Activated CD8-positive, alpha-beta T cell treated with anti-CD3 and anti-CD28 coated beads for 36 hours (primary cell): Measurements from ENCODE around the gene IQGAP1. TPM values are rescaled to one million over a fixed set of nuclear protein-coding genes. Genes with fewer than 3 reads are reported as not detected.
"Not testable (repeated sequence)": the region's sequence is repeated elsewhere in the genome, so short reads cannot be mapped to it uniquely, and the experiment has no call there.

ENCODE experiments used
- ATAC-seq: fragments of 200-7000 bp; cut with Tn5 transposase; one replicate; pipeline ENCODE4 v1.10.0; 2021; ENCODE audit warnings: mild to moderate bottlenecking, moderate library complexity
- CTCF ChIA-PET: fragments of 350-600 bp; sonication (Branson Sonifier 250); formaldehyde crosslinking; loops from one replicate; lab custom pipeline; 2021; ENCODE audit warnings: antibody characterized with exemption; lab: Charles Lee
- POLR2A ChIA-PET: fragments of 350-600 bp; sonication (Branson Sonifier 250); formaldehyde crosslinking; loops from one replicate; lab custom pipeline; 2021; ENCODE audit warnings: antibody characterized with exemption; lab: Charles Lee
- DNase-seq: peaks from one replicate; pipeline ENCODE4 v3.0.0-alpha.2; 2020
- H3K27ac Mint-ChIP-seq: one replicate; pipeline ENCODE4 v1.8.0; 2021; ENCODE audit warnings: mild to moderate bottlenecking, mixed read lengths
- H3K27me3 Mint-ChIP-seq: one replicate; pipeline ENCODE4 v1.8.0; 2021; ENCODE audit warnings: mixed read lengths
- H3K36me3 Mint-ChIP-seq: one replicate; pipeline ENCODE4 v1.8.0; 2021; ENCODE audit warnings: low read depth, mixed read lengths
- H3K4me1 Mint-ChIP-seq: one replicate; pipeline ENCODE4 v1.8.0; 2021; ENCODE audit warnings: low read depth, mixed read lengths
- H3K4me3 Mint-ChIP-seq: one replicate; pipeline ENCODE4 v1.8.0; 2021; ENCODE audit warnings: mild to moderate bottlenecking, moderate library complexity, mixed read lengths
- H3K9me3 Mint-ChIP-seq: one replicate; pipeline ENCODE4 v1.8.0; 2021; ENCODE audit warnings: mixed read lengths
- CTCF ChIP-seq: fragments of 200-600 bp; IDR thresholded peaks from one replicate; pipeline ENCODE4 v1.8.0; 2022; ENCODE audit warnings: antibody characterized with exemption, mild to moderate bottlenecking
- intact Hi-C: fragments of 100-400 bp; cut with micrococcal nuclease; formaldehyde crosslinking; loops from one replicate; pipeline ENCODE4 v1.10.0; 2022
- total RNA-seq, 2 experiments: library from RNA; stranded (reverse); gene quantifications; one replicate each; pipeline ENCODE4 v1.2.3, GENCODE V29; 2021

The IQGAP1 gene
- total RNA-seq, 2 experiments from 2014 or later: 148 to 155 TPM

GRCh38 chr15:90500171-90500570 lies 112.1 kb downstream of the IQGAP1 start:
- POLR2A ChIA-PET: no interaction called here
- Mint-ChIP-seq H3K27ac (no peak overlapping the region), H3K9me3 (no peaks in the 10 kb centered on the region), H3K4me1 (no peaks in the 10 kb centered on the region), H3K36me3 (peaks cover 30% of the 10 kb centered on the region), H3K4me3 (no peak overlapping the region), H3K27me3 (no peaks in the 10 kb centered on the region)
- CTCF ChIA-PET: interaction anchor here (1.6 to 4.8 kb wide), 6 partner anchors 13 to 207 kb away, joined by 3 to 21 read pairs (median 6); no protein-coding TSS in a partner anchor
- ATAC-seq: no peak
- DNase-seq: no peak
- no peak for TF ChIP-seq CTCF
- intact Hi-C loops: no loop called here

- Mint-ChIP-seq H3K27me3 (no peaks in the 10 kb centered on the region), H3K9me3 (no peaks in the 10 kb centered on the region), H3K4me3 (no peak overlapping the region), H3K27ac (no peak overlapping the region), H3K36me3 (peaks cover 22% of the 10 kb centered on the region), H3K4me1 (no peaks in the 10 kb centered on the region)
- no peak for TF ChIP-seq CTCF
- ATAC-seq (no peak), DNase-seq (no peak)
- CTCF ChIA-PET: no interaction called here
- POLR2A ChIA-PET: interaction anchor here (0.9 kb wide), 1 partner anchor 16 kb away, joined by 3 read pairs; no protein-coding TSS in a partner anchor
- intact Hi-C loops: no loop called here
These were observed 113.9 kb downstream of the IQGAP1 start for GRCh38 chr15:90501898-90502297.

GRCh38 chr15:90510781-90511180 lies 122.7 kb downstream of the IQGAP1 start:
- H3K36me3 Mint-ChIP-seq: not testable (repeated sequence)
- peak overlapping the region; percentile 60 for H3K27ac Mint-ChIP-seq

GRCh38 chr15:90511211-90511618 lies 123.2 kb downstream of the IQGAP1 start:
- DNase-seq: peak; percentile 53
- Mint-ChIP-seq H3K4me3 (peak overlapping the region; percentile 62), H3K27ac (peak overlapping the region; percentile 60)
- CTCF ChIA-PET: interaction anchor here (0.9 to 3.3 kb wide), 5 partner anchors 13 to 218 kb away, joined by 3 to 16 read pairs (median 3); no protein-coding TSS in a partner anchor
- H3K9me3 Mint-ChIP-seq, H3K4me1 Mint-ChIP-seq, H3K27me3 Mint-ChIP-seq, H3K36me3 Mint-ChIP-seq: not testable (repeated sequence)
- intact Hi-C loops: loop anchor here (5.0 kb wide), 1 partner anchor 51 kb away; no protein-coding TSS in a partner anchor
- ATAC-seq: peak; percentile 47
- POLR2A ChIA-PET: interaction anchor here (0.9 kb wide), 1 partner anchor 150 kb away, joined by 3 read pairs; no protein-coding TSS in a partner anchor

More at GRCh38 chr15:90510781-90511180, 122.7 kb downstream of the IQGAP1 start:
- peak; percentile 17 for ATAC-seq
- intact Hi-C loops: loop anchor here (5.0 kb wide), 1 partner anchor 52 kb away; no protein-coding TSS in a partner anchor
- not testable (repeated sequence) for H3K27me3 Mint-ChIP-seq, H3K4me1 Mint-ChIP-seq, H3K9me3 Mint-ChIP-seq, DNase-seq
- ChIA-PET POLR2A (interaction anchor here (0.7 to 1.0 kb wide), 3 partner anchors 12 to 149 kb away, joined by 3 read pairs; no protein-coding TSS in a partner anchor), CTCF (interaction anchor here (0.9 to 3.3 kb wide), 3 partner anchors 13 to 191 kb away, joined by 3 to 16 read pairs (median 4); no protein-coding TSS in a partner anchor)
- peak overlapping the region; percentile 62 for H3K4me3 Mint-ChIP-seq

GRCh38 chr15:90512276-90512675 lies 124.2 kb downstream of the IQGAP1 start:
- intact Hi-C loops: loop anchor here (5.0 kb wide), 1 partner anchor 50 kb away; no protein-coding TSS in a partner anchor
- H3K9me3 Mint-ChIP-seq: peaks cover 3% of the 10 kb centered on the region
- no peak for DNase-seq
- H3K4me3 Mint-ChIP-seq: no peak overlapping the region
- ChIA-PET POLR2A (no interaction called here), CTCF (interaction anchor here (0.7 to 3.3 kb wide), 6 partner anchors 9 to 374 kb away, joined by 3 to 16 read pairs (median 4); no protein-coding TSS in a partner anchor)
- no peaks in the 10 kb centered on the region for H3K27me3 Mint-ChIP-seq
- no peak for ATAC-seq
- peaks cover 3% of the 10 kb centered on the region for H3K36me3 Mint-ChIP-seq
- TF ChIP-seq CTCF: no peak
- peaks cover 11% of the 10 kb centered on the region for H3K4me1 Mint-ChIP-seq
- H3K27ac Mint-ChIP-seq: no peak overlapping the region

GRCh38 chr15:90512981-90513380 lies 124.9 kb downstream of the IQGAP1 start:
- Mint-ChIP-seq H3K9me3 (peaks cover 3% of the 10 kb centered on the region), H3K27me3 (no peaks in the 10 kb centered on the region), H3K4me1 (peaks cover 11% of the 10 kb centered on the region), H3K4me3 (no peak overlapping the region), H3K27ac (no peak overlapping the region), H3K36me3 (peaks cover 3% of the 10 kb centered on the region)
- no peak for ATAC-seq
- ChIA-PET POLR2A (interaction anchor here (0.6 to 1.5 kb wide), 2 partner anchors 125 to 321 kb away, joined by 3 read pairs; partner anchors contain the start of gene IQGAP1), CTCF (interaction anchor here (1.3 to 3.3 kb wide), 4 partner anchors 13 to 373 kb away, joined by 4 to 16 read pairs (median 6); no protein-coding TSS in a partner anchor)
- intact Hi-C loops: loop anchor here (5.0 kb wide), 1 partner anchor 49 kb away; no protein-coding TSS in a partner anchor
- no peak for TF ChIP-seq CTCF
- no peak for DNase-seq
